Measurements from ENCODE around the gene GNAZ.

The GNAZ gene

DNA sequence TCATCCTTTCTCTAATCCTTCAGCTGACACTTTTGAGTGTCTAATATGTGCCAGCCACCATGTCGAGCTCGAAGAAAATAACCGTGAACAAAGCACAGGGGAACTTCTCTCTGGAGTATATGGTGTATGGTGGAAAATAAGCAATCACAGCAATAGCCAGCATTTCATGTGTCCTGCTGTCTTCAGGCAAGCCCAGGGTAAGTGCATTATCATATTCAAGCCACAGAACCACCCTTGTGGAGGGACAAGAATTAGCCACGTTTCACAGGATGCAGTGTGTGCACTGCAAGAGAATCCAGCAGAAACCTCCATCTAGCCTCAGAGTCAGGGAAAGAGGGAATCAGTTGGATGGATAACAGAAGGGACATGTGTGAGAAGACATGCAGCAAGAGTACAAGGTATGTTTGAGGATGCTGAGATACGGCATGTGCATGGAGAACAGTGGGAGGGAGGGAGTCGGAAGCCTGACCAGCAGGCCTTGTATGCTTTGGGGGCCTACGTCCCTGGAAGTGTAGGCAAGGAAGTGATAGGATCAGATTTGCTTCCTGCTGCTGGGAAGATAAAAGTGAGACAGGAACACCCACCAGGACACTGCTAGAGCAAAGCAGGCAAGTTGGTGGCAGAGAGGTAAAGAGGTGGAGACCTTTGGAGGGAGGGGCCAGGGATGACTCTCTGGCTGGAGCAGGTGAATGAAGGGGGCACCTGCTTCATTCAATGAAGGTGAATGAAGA lies 14.7 kb upstream of the GNAZ start:
- Histone ChIP-seq H3K36me3 (no peaks in the 10 kb centered on the region), H3K4me3 (ENCODE audit: low read depth in 1 of 2, low read length in 1 of 2) (no peak overlapping the region), H3K4me1 (ENCODE audit: control insufficient read depth in 1 of 2, insufficient read depth in 1 of 2, low read depth in 1 of 2, low read length in 1 of 2) (no peaks in the 10 kb centered on the region), H3K27me3 (peaks cover 8% of the 10 kb centered on the region), H3K9me3 (no peaks in the 10 kb centered on the region), H3K27ac (no peak overlapping the region)
- TF ChIP-seq, protein P1, sequence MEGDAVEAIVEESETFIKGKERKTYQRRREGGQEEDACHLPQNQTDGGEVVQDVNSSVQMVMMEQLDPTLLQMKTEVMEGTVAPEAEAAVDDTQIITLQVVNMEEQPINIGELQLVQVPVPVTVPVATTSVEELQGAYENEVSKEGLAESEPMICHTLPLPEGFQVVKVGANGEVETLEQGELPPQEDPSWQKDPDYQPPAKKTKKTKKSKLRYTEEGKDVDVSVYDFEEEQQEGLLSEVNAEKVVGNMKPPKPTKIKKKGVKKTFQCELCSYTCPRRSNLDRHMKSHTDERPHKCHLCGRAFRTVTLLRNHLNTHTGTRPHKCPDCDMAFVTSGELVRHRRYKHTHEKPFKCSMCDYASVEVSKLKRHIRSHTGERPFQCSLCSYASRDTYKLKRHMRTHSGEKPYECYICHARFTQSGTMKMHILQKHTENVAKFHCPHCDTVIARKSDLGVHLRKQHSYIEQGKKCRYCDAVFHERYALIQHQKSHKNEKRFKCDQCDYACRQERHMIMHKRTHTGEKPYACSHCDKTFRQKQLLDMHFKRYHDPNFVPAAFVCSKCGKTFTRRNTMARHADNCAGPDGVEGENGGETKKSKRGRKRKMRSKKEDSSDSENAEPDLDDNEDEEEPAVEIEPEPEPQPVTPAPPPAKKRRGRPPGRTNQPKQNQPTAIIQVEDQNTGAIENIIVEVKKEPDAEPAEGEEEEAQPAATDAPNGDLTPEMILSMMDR (IDR thresholded peaks at IDR 0.05), result no peak

DNA sequence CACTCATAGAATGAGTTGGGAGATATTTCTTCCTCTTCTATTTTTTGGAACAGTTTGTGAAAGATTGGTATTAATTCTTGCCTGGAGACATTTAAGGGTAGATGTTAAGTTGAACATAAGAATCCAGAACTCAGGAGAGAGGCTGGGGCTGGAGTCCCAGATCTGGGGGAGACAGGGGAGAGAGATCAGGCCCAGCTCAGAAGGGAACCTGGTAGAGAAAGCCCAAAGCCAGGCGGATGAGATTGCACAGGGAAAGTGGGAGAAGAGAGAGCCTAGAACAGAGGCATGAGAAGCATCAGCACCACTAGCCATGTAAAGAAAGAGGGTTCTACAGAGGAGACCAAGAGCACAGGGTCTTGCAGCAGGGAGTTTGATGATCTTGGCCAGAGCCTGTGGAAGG lies 13.0 kb upstream of the GNAZ start:
- TF ChIP-seq, protein P1 (IDR thresholded peaks at IDR 0.05), result no peak
- H3K4me1 ChIP-seq (ENCODE audit: control insufficient read depth in 1 of 2, insufficient read depth in 1 of 2, low read depth in 1 of 2, low read length in 1 of 2), result no peaks in the 10 kb centered on the region
- H3K9me3 ChIP-seq, result no peaks in the 10 kb centered on the region
- H3K27ac ChIP-seq, result no peak overlapping the region
- no peaks in the 10 kb centered on the region for H3K36me3 ChIP-seq
- H3K27me3 ChIP-seq, result peaks cover 8% of the 10 kb centered on the region
- no peak overlapping the region for H3K4me3 ChIP-seq (ENCODE audit: low read depth in 1 of 2, low read length in 1 of 2)

DNA sequence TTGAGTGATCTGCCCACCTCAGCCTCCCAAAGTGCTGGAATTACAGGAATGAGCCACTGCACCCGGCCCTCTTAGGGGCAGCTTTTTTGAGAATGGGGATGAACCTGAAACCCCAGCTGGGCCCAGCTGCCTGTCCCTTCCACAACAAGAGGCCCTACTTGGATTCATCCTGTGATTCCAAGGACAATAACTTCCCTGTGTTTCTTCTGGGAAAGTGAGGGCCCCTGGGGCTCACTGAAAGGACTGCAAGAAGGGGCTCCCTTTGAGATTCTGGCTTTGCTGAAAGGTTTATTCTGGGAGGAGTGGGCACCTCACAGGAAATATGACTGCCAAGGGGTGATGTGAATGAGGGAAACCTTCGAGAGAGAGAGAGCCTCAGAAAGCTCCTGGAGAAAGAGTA lies 12.3 kb upstream of the GNAZ start:
- Histone ChIP-seq H3K36me3 (no peaks in the 10 kb centered on the region), H3K4me3 (ENCODE audit: low read depth in 1 of 2, low read length in 1 of 2) (no peak overlapping the region), H3K4me1 (ENCODE audit: control insufficient read depth in 1 of 2, insufficient read depth in 1 of 2, low read depth in 1 of 2, low read length in 1 of 2) (no peaks in the 10 kb centered on the region), H3K9me3 (no peaks in the 10 kb centered on the region), H3K27ac (no peak overlapping the region), H3K27me3 (peaks cover 8% of the 10 kb centered on the region)
- TF ChIP-seq, protein P1 (IDR thresholded peaks at IDR 0.05), result no peak

DNA sequence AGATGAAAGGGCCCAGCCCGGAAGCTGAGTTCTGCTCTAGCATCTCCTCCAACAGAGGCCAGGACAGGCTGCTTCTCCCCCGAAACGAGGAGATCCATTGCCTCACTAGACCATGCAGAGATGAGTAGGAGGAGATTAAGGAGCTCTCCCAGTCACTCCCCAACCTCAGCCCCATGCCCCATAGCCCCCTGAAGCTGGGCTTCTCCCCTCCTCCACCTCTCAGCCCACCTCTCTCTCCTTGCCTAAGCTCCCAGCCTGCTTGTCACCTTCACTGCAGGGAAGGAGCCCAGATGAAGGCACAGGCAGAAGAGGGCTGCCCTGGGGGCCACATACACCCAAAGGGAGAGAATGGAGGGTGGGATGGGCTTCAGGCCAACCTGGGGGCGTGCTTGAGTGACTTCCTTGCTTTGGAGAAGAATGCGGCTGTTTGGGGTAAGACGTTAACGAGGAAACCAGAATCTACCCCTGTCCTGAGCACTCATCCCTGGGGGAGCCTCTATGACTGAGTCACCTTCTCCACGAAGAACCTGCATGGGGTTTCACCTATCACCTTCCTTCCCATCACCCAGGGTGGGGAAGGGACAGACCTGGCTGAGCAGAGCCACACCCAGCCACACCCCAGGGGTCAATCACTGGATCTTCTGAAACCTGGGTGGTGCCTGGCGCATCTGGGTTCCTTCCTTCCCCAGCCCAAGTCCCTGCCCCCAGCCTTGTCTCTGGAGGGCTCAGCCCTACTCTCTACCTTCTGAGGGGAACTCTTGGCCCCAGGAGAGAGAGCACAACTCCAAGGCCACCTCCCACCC lies 11.6 kb upstream of the GNAZ start:
- Histone ChIP-seq H3K4me1 (ENCODE audit: control insufficient read depth in 1 of 2, insufficient read depth in 1 of 2, low read depth in 1 of 2, low read length in 1 of 2) (no peaks in the 10 kb centered on the region), H3K9me3 (no peaks in the 10 kb centered on the region), H3K27me3 (peaks cover 8% of the 10 kb centered on the region)

DNA sequence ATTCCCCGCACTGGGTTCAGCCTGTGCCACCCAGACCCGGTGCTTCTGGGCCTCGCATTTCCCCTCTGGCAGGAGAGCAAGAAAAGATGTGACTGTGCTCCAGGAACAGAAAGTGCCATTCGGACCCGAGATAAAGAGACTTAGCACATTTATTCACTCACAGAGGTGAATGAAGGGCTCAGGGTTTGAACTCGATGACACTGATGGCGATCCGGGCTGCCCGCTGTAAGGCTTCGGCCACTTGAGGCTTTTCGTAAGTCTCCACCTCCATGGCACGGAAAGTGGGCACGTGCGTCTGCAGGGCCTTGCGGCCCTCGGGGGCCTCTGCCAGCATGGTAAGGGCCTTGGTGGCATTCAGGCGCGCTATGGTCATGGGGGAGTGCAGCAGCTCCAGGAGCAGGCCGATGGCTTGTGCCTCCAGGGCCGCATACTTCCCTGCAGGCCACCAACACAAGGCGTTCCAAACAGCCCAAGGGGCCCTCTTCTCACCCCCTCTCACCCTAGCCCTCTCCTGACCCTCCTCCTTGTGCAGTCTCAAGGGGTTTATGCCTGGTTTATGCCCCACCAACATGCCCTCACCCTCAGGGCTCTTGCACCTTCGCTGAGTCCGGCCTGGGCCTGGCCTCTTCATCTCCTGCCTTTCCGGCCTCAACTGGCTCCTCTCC lies 10.9 kb upstream of the GNAZ start:
- peaks cover 8% of the 10 kb centered on the region for H3K27me3 ChIP-seq
- no peaks in the 10 kb centered on the region for H3K36me3 ChIP-seq
- TF ChIP-seq, protein P1 (IDR thresholded peaks at IDR 0.05), result no peak
- H3K27ac ChIP-seq, result no peak overlapping the region
- no peaks in the 10 kb centered on the region for H3K4me1 ChIP-seq (ENCODE audit: control insufficient read depth in 1 of 2, insufficient read depth in 1 of 2, low read depth in 1 of 2, low read length in 1 of 2)
- no peak overlapping the region for H3K4me3 ChIP-seq (ENCODE audit: low read depth in 1 of 2, low read length in 1 of 2)
- no peaks in the 10 kb centered on the region for H3K9me3 ChIP-seq

More for the DNA sequence above, 11.6 kb upstream of the GNAZ start:
- Histone ChIP-seq H3K36me3 (no peaks in the 10 kb centered on the region), H3K27ac (no peak overlapping the region), H3K4me3 (ENCODE audit: low read depth in 1 of 2, low read length in 1 of 2) (no peak overlapping the region)
- TF ChIP-seq, protein P1 (IDR thresholded peaks at IDR 0.05), result no peak
